ENCODE measurements around the gene PSMC2. TPM values are rescaled to one million over a fixed set of nuclear protein-coding genes. Genes with fewer than 3 reads are reported as not detected.

PSMC2 gene
- total RNA-seq, 4 donors from 2014 or later: 40.8 to 81.7 (median 63.3) TPM

- Histone ChIP-seq H3K27me3 (no peaks in the 10 kb centered on the region), H3K4me3 (no peak overlapping the region), H3K27ac (no peak overlapping the region), H3K9me3 (no peaks in the 10 kb centered on the region), H3K4me1 (no peaks in the 10 kb centered on the region), H3K36me3 (peaks cover 0 to 95% (median 0%) of the 10 kb centered on the region in 3 donors)
- DNase-seq: no peak
- TF ChIP-seq CTCF (IDR thresholded peaks at IDR 0.05) (no peak), POLR2A (IDR thresholded peaks at IDR 0.05) (no peak)
Measured at GRCh38 chr7:103314852-103315251, 32.6 kb upstream of the PSMC2 start.

GRCh38 chr7:103316380-103316941, 31.0 kb upstream of the PSMC2 start:
- no peaks in the 10 kb centered on the region for H3K9me3 ChIP-seq
- no peak for DNase-seq
- H3K27ac ChIP-seq: no peak overlapping the region
- H3K4me1 ChIP-seq: no peaks in the 10 kb centered on the region
- H3K27me3 ChIP-seq: no peaks in the 10 kb centered on the region
- TF ChIP-seq CTCF (IDR thresholded peaks at IDR 0.05) (no peak), POLR2A (IDR thresholded peaks at IDR 0.05) (no peak)
- H3K36me3 ChIP-seq: peaks cover 0 to 95% (median 0%) of the 10 kb centered on the region in 3 donors
- H3K4me3 ChIP-seq: no peak overlapping the region

GRCh38 chr7:103317009-103317408, 30.4 kb upstream of the PSMC2 start:
- Histone ChIP-seq H3K36me3 (peaks cover 0 to 93% (median 0%) of the 10 kb centered on the region in 3 donors), H3K27me3 (no peaks in the 10 kb centered on the region), H3K9me3 (no peaks in the 10 kb centered on the region), H3K27ac (no peak overlapping the region), H3K4me1 (no peaks in the 10 kb centered on the region), H3K4me3 (no peak overlapping the region)
- no peak for DNase-seq
- no peak for TF ChIP-seq POLR2A (IDR thresholded peaks at IDR 0.05)
- TF ChIP-seq CTCF (IDR thresholded peaks at IDR 0.05): no peak

GRCh38 chr7:103325744-103326143, 21.7 kb upstream of the PSMC2 start:
- Histone ChIP-seq H3K27me3 (no peaks in the 10 kb centered on the region), H3K4me1 (no peaks in the 10 kb centered on the region), H3K4me3 (no peak overlapping the region), H3K27ac (no peak overlapping the region), H3K9me3 (no peaks in the 10 kb centered on the region), H3K36me3 (peaks cover 0 to 73% (median 0%) of the 10 kb centered on the region in 3 donors)
- DNase-seq: no peak
- no peak for TF ChIP-seq POLR2A (IDR thresholded peaks at IDR 0.05)
- TF ChIP-seq CTCF (IDR thresholded peaks at IDR 0.05): no peak

GRCh38 chr7:103336761-103337160, 10.7 kb upstream of the PSMC2 start:
- Histone ChIP-seq H3K36me3 (peaks cover 0 to 83% (median 0%) of the 10 kb centered on the region in 3 donors), H3K27me3 (no peaks in the 10 kb centered on the region), H3K4me1 (no peaks in the 10 kb centered on the region), H3K9me3 (no peaks in the 10 kb centered on the region), H3K27ac (no peak overlapping the region), H3K4me3 (no peak overlapping the region)
- no peak for DNase-seq
- TF ChIP-seq CTCF (IDR thresholded peaks at IDR 0.05) (no peak), POLR2A (IDR thresholded peaks at IDR 0.05) (no peak)

- Histone ChIP-seq H3K9me3 (no peaks in the 10 kb centered on the region), H3K27ac (no peak overlapping the region), H3K36me3 (peaks cover 0 to 72% (median 0%) of the 10 kb centered on the region in 3 donors), H3K27me3 (no peaks in the 10 kb centered on the region), H3K4me3 (no peak overlapping the region), H3K4me1 (peaks cover 0 to 14% (median 0%) of the 10 kb centered on the region in 4 donors)
- no peak for DNase-seq
- TF ChIP-seq POLR2A (IDR thresholded peaks at IDR 0.05) (no peak), CTCF (IDR thresholded peaks at IDR 0.05) (no peak)
Measured at GRCh38 chr7:103338864-103339263, 8.6 kb upstream of the PSMC2 start.
